22Rv1 (cell line): ENCODE data around the gene METTL26.
A peak's percentile ranks its signal among the peaks of the same experiment; 100 is the strongest.

ENCODE experiments used
- H3K27ac ChIP-seq: fragments of 450-650 bp; 2 replicates; pipeline ENCODE4 v1.5.1; 2017
- CTCF ChIP-seq: fragments of 450-650 bp; IDR thresholded peaks from 2 replicates; pipeline ENCODE4 v1.5.1; 2017; ENCODE audit warnings: mild to moderate bottlenecking
- ZFX ChIP-seq: fragments of 450-650 bp; IDR thresholded peaks from 2 replicates; pipeline ENCODE4 v1.6.1; 2017; ENCODE audit warnings: antibody characterized with exemption, borderline replicate concordance

The METTL26 gene

GRCh38 chr16:624526-625070 is 11.5 kb downstream of the METTL26 start:
- no peak for TF ChIP-seq ZFX
- no peak for TF ChIP-seq CTCF
- H3K27ac ChIP-seq: no peak overlapping the region

GRCh38 chr16:622920-623280 is 13.2 kb downstream of the METTL26 start:
- H3K27ac ChIP-seq: peak overlapping the region; percentile 63
- TF ChIP-seq CTCF: no peak
- no peak for TF ChIP-seq ZFX

- peak overlapping the region; percentile 63 for H3K27ac ChIP-seq
- TF ChIP-seq ZFX: no peak
- TF ChIP-seq CTCF: no peak
These were observed 14.5 kb downstream of the METTL26 start for GRCh38 chr16:621526-622105.

GRCh38 chr16:620700-621525 is 15.2 kb downstream of the METTL26 start:
- peak overlapping the region; percentile 63; the same call in 1 of the 2 replicates for H3K27ac ChIP-seq
- TF ChIP-seq CTCF: no peak

GRCh38 chr16:619476-620100 is 16.5 kb downstream of the METTL26 start:
- H3K27ac ChIP-seq: no peak overlapping the region
- TF ChIP-seq ZFX: no peak
- TF ChIP-seq CTCF: no peak

- no peak overlapping the region for H3K27ac ChIP-seq
- TF ChIP-seq ZFX (no peak), CTCF (no peak)
These were observed 18.2 kb downstream of the METTL26 start for GRCh38 chr16:617855-618254.
